Chondrocyte (in vitro differentiated cells): Measurements from ENCODE around the gene MVP. TPM values are rescaled to one million over a fixed set of nuclear protein-coding genes. Genes with fewer than 3 reads are reported as not detected.
A peak's percentile ranks its signal among the peaks of the same experiment; 100 is the strongest.
"Not testable (repeated sequence)": the region's sequence is repeated elsewhere in the genome, so short reads cannot be mapped to it uniquely, and the experiment has no call there.

ENCODE experiments used
- DNase-seq: peaks from one replicate; pipeline ENCODE4 v3.0.0; 2021; ENCODE audit warnings: mixed read lengths, low spot score
- H3K27ac Mint-ChIP-seq: one replicate; pipeline ENCODE4 v1.8.0; 2021; ENCODE audit warnings: mild to moderate bottlenecking, moderate library complexity, mixed read lengths; ENCODE audit not compliant: unreplicated experiment
- H3K27me3 Mint-ChIP-seq: 2 replicates; pipeline ENCODE4 v1.8.0; 2021; ENCODE audit warnings: low read depth, mixed read lengths
- H3K36me3 Mint-ChIP-seq: 2 replicates; pipeline ENCODE4 v1.8.0; 2021; ENCODE audit warnings: low read depth, mixed read lengths
- H3K4me1 Mint-ChIP-seq: 2 replicates; pipeline ENCODE4 v1.8.0; 2021; ENCODE audit warnings: low read depth, mild to moderate bottlenecking, mixed read lengths
- H3K4me3 Mint-ChIP-seq: one replicate; pipeline ENCODE4 v1.8.0; 2021; ENCODE audit warnings: mild to moderate bottlenecking, moderate library complexity, mixed read lengths; ENCODE audit not compliant: unreplicated experiment
- H3K9me3 Mint-ChIP-seq: 2 replicates; pipeline ENCODE4 v1.8.0; 2021; ENCODE audit warnings: low read depth, mixed read lengths
- CTCF ChIP-seq: fragments of 200-600 bp; sonication (generic); IDR thresholded peaks from 2 replicates; pipeline ENCODE4 v1.5.0; 2021; ENCODE audit warnings: antibody characterized with exemption, mild to moderate bottlenecking, moderate library complexity
- long read RNA-seq: library from polyadenylated mRNA; stranded (forward); transcript quantifications from one replicate; pipeline ENCODE4 v2.0.0, GENCODE V29; 2021
- total RNA-seq: library from RNA; stranded (reverse); gene quantifications from 3 replicates; pipeline ENCODE4 v1.2.1, GENCODE V29; 2021

The MVP gene
- total RNA-seq: 101 to 132 TPM (median 106 TPM) in 3 replicates
- long read RNA-seq, transcript MVP-202 (15 exons, 2,925 nt): minor isoform, 49 of 225 reads
- long read RNA-seq, transcript MVP-201 (15 exons, 2,870 nt): major isoform, 130 of 225 reads
- long read RNA-seq, partial matches to known transcripts: 33 of 225 reads
- long read RNA-seq, other reads (novel, unspliced or antisense): 13 of 225 reads

- H3K36me3 Mint-ChIP-seq: peaks cover 11% of the 10 kb centered on the region
- H3K4me1 Mint-ChIP-seq: peaks cover 74% of the 10 kb centered on the region
- no peaks in the 10 kb centered on the region for H3K27me3 Mint-ChIP-seq
- no peaks in the 10 kb centered on the region for H3K9me3 Mint-ChIP-seq
- peak within 1 kb of the TSS; percentile 92 for H3K4me3 Mint-ChIP-seq
- no peak for TF ChIP-seq CTCF
- no peak for DNase-seq
- H3K27ac Mint-ChIP-seq: peak within 1 kb of the TSS; percentile 93
Measured at GRCh38 chr16:29820271-29820701, at the start of gene MVP. MVP (plus strand) TSS chr16:29820462; CDS start chr16:29830550, 10,088 bp downstream.

- not testable (repeated sequence) for H3K9me3 Mint-ChIP-seq, DNase-seq
Measured at GRCh38 chr16:29772330-29772729, 47.9 kb upstream of the MVP start.

GRCh38 chr16:29774730-29775129 lies 45.5 kb upstream of the MVP start:
- TF ChIP-seq CTCF: no peak
- DNase-seq: no peak
- Mint-ChIP-seq H3K4me3 (no peak overlapping the region), H3K27me3 (peaks cover 4% of the 10 kb centered on the region), H3K4me1 (no peaks in the 10 kb centered on the region), H3K9me3 (no peaks in the 10 kb centered on the region), H3K36me3 (no peaks in the 10 kb centered on the region), H3K27ac (no peak overlapping the region)

More at GRCh38 chr16:29772330-29772729, 47.9 kb upstream of the MVP start:
- H3K4me1 Mint-ChIP-seq, H3K27ac Mint-ChIP-seq, H3K36me3 Mint-ChIP-seq, H3K4me3 Mint-ChIP-seq, H3K27me3 Mint-ChIP-seq: not testable (repeated sequence)

GRCh38 chr16:29775742-29776408 lies 44.4 kb upstream of the MVP start:
- TF ChIP-seq CTCF: no peak
- no peak for DNase-seq
- no peaks in the 10 kb centered on the region for H3K4me1 Mint-ChIP-seq
- H3K36me3 Mint-ChIP-seq: no peaks in the 10 kb centered on the region
- H3K4me3 Mint-ChIP-seq: no peak overlapping the region
- H3K27ac Mint-ChIP-seq: no peak overlapping the region
- no peaks in the 10 kb centered on the region for H3K9me3 Mint-ChIP-seq
- peaks cover 5% of the 10 kb centered on the region for H3K27me3 Mint-ChIP-seq

GRCh38 chr16:29777576-29778350 lies 42.5 kb upstream of the MVP start, which contains the start of gene ZG16:
ZG16 (plus strand) TSS chr16:29778256; CDS start chr16:29779267, 1,011 bp downstream.
- H3K27ac Mint-ChIP-seq: no peak within 1 kb of the TSS
- H3K4me3 Mint-ChIP-seq: no peak within 1 kb of the TSS
- H3K9me3 Mint-ChIP-seq: no peaks in the 10 kb centered on the region
- H3K4me1 Mint-ChIP-seq: no peaks in the 10 kb centered on the region
- peaks cover 10% of the 10 kb centered on the region for H3K27me3 Mint-ChIP-seq
- no peaks in the 10 kb centered on the region for H3K36me3 Mint-ChIP-seq
- DNase-seq: no peak
- TF ChIP-seq CTCF: no peak
